Urothelium cell line (cell line): ENCODE results near the gene KRTAP5-6.

Experiments used
- DNase-seq: peaks from one replicate; pipeline ENCODE4 v3.0.0; 2011; ENCODE audit warnings: low spot score, mixed read lengths
- FAIRE-seq: peaks from 2 replicates; lab custom pipeline; 2011; peaks lifted over from hg19 to GRCh38; lab: Jason Lieb, UNC

KRTAP5-6 gene

GRCh38 chr11:1732418-1733008 is 35.5 kb downstream of the KRTAP5-6 start:
- FAIRE-seq (no peak), DNase-seq (no peak)

- DNase-seq (no peak), FAIRE-seq (no peak)
Measured at GRCh38 chr11:1733009-1733715, 36.2 kb downstream of the KRTAP5-6 start.

GRCh38 chr11:1733716-1734640 is 37.0 kb downstream of the KRTAP5-6 start:
- no peak for FAIRE-seq
- DNase-seq: no peak

- FAIRE-seq: no peak
- no peak for DNase-seq
Measured at GRCh38 chr11:1734641-1735081, 37.7 kb downstream of the KRTAP5-6 start.

GRCh38 chr11:1735271-1735670 is 38.3 kb downstream of the KRTAP5-6 start:
- no peak for DNase-seq
- no peak for FAIRE-seq

GRCh38 chr11:1736447-1736992 is 39.5 kb downstream of the KRTAP5-6 start:
- FAIRE-seq (no peak), DNase-seq (no peak)

- FAIRE-seq (no peak), DNase-seq (no peak)
Measured at GRCh38 chr11:1737080-1737757, 40.2 kb downstream of the KRTAP5-6 start.

GRCh38 chr11:1738380-1738779 is 41.4 kb downstream of the KRTAP5-6 start:
- DNase-seq (no peak), FAIRE-seq (no peak)

- no peak for FAIRE-seq
- no peak for DNase-seq
Measured at GRCh38 chr11:1739576-1739975, 42.6 kb downstream of the KRTAP5-6 start.

- FAIRE-seq: no peak
- DNase-seq: no peak
Measured at GRCh38 chr11:1740786-1741530, 44.0 kb downstream of the KRTAP5-6 start.

- no peak for DNase-seq
- FAIRE-seq: no peak
Measured at GRCh38 chr11:1741741-1742140, 44.7 kb downstream of the KRTAP5-6 start.

GRCh38 chr11:1742371-1742770 is 45.4 kb downstream of the KRTAP5-6 start:
- FAIRE-seq: no peak

GRCh38 chr11:1742869-1743584 is 46.0 kb downstream of the KRTAP5-6 start:
- DNase-seq: no peak
- FAIRE-seq: peak; percentile 53

More at GRCh38 chr11:1742371-1742770, 45.4 kb downstream of the KRTAP5-6 start:
- no peak for DNase-seq

- FAIRE-seq (no peak), DNase-seq (no peak)
Measured at GRCh38 chr11:1743585-1744136, 46.7 kb downstream of the KRTAP5-6 start.

- FAIRE-seq (no peak), DNase-seq (no peak)
Measured at GRCh38 chr11:1744137-1744886, 47.3 kb downstream of the KRTAP5-6 start.

- no peak for FAIRE-seq
Measured at GRCh38 chr11:1744891-1745700, 48.1 kb downstream of the KRTAP5-6 start.

GRCh38 chr11:1745701-1746320 is 48.8 kb downstream of the KRTAP5-6 start:
- DNase-seq: no peak
- peak; percentile 98 for FAIRE-seq

More at GRCh38 chr11:1744891-1745700, 48.1 kb downstream of the KRTAP5-6 start:
- DNase-seq: no peak
